ENCODE measurements around the gene CLK4.
A peak's percentile ranks its signal among the peaks of the same experiment; 100 is the strongest.

Gene CLK4

DNA sequence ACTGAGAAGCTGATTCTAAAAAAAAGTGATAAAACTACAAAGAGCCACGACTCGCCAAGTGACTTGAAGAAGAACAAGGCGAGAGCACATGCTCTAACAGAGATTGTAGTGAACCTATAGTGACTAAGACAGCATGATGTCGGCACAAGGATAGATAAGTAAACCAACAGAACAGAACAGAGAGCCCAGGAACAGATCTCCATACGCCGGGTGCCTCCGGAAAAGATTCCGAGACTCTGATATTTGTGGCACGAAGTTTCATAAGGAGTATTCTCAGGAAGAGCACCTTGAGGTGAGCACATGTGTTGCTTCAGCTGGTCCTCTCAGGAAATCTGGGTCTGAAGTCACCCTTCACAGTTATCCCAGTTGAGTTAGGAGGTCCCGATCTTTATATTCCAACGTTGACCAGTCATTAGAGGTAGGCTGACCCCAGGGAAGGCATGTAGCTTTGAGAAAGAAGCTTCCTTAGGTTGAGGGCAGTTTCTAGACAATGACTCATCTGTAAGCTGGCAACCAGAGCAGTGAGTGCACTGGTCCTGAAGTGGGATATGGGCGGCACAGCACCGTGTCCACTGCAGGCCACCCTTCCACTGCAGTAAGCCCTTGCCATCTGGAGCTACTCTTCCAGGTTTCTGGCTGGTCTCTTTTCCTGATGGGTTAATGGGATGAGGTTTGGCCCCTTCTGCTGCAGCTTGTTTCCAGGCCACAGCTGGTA is 13.6 kb upstream of the CLK4 start:
- DNase-seq (ENCODE audit: insufficient read length, low spot score), result no peak
- FAIRE-seq, result no peak

- FAIRE-seq, result no peak
These were observed 10.7 kb upstream of the CLK4 start for GRCh38 chr5:178637356-178638074.

DNA sequence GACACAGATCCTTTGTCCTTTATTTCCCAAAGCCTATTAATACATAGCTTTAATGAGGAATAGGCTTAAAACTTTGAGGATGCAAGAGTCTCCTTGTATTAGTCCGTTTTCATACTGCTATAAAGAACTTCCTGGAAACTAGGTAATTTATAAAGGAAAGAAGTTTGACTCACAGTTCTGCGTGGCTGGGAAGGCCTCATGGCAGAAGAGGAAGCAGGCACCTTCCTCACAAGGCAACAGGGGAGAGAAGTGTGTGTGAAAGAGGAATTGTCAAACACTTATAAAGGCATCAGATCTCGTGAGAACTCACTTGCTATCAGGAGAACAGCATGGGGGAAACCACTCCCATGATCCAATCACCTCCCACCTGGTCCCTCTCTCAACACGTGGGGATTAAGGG is 5.4 kb upstream of the CLK4 start:
- FAIRE-seq (no peak), DNase-seq (ENCODE audit: insufficient read length, low spot score) (no peak)

More at GRCh38 chr5:178637356-178638074, 10.7 kb upstream of the CLK4 start:
- DNase-seq (ENCODE audit: insufficient read length, low spot score), result no peak

- no peak for DNase-seq (ENCODE audit: insufficient read length, low spot score)
- no peak for FAIRE-seq
These were observed 4.1 kb upstream of the CLK4 start for GRCh38 chr5:178630951-178631350.

DNA sequence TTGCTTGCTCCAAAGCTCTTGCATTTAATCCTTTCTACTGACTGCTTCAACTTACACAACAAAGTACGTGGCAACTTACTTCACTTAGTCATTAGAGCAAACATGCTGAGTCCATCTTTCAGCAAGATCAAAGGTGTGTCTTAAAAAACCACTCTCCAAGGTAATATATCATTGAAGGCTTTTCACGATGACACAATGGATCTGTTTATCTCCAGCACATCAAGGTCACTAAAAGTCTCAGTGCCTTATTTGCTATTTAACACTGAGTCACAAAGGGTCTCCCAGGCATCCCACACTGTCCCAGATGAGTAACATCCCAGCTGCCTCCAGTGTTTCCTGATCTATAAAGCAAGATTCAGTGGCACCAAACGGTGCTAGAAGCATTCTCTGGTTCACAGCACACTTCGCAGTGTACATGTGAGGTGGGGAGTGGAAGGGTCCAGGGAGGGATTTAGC is 3.7 kb upstream of the CLK4 start:
- DNase-seq (ENCODE audit: insufficient read length, low spot score) (no peak), FAIRE-seq (peak; percentile 9)

- FAIRE-seq, result no peak
- DNase-seq (ENCODE audit: insufficient read length, low spot score), result no peak
These were observed 379 bp upstream of the CLK4 start for GRCh38 chr5:178627259-178627598.

GRCh38 chr5:178625679-178626483 is 969 bp downstream of the CLK4 start:
- FAIRE-seq, result no peak
- DNase-seq (ENCODE audit: insufficient read length, low spot score), result no peak

DNA sequence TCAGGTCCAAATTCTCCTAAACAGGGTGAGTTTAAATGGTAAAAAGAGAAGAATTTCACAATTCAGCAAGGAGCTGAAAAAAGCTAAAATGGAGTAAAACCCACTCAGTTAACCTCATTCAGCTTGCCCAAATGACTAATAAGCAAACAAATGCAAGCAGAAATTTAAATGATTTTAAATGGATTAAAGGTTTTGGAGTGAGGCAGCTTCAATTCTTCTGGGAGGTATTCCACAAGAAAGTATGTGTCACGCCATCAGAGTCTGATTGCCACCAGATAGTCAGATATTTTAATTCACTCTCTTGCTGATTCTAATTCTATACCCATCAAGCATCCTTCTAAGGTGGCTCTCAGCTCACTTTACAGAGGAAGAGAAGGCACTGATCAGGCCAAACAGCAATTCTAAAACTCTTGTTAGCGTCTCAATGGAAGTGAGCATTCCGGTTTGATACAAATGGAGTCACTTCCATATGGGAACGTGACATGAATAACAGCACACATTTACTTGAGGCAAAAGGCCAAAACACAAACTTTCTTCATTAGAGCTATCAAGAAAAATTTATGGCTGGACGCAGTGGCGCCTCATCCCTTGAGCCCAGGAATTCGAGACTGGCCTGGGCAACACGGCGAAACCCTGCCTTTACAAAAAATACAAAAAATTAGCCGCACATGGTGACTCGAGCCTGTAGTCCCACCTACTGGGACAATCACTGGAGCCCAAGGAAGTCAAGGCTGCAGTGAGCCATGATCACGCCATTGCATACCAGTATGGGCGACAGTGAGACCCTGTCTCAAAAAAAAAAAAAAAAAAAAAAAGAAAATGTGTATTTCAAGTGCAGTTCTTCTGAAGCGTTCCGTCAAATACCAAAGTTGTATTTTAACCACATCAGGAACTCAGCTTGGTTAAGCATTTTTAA is 2.0 kb downstream of the CLK4 start:
- FAIRE-seq (no peak), DNase-seq (ENCODE audit: insufficient read length, low spot score) (no peak)

DNA sequence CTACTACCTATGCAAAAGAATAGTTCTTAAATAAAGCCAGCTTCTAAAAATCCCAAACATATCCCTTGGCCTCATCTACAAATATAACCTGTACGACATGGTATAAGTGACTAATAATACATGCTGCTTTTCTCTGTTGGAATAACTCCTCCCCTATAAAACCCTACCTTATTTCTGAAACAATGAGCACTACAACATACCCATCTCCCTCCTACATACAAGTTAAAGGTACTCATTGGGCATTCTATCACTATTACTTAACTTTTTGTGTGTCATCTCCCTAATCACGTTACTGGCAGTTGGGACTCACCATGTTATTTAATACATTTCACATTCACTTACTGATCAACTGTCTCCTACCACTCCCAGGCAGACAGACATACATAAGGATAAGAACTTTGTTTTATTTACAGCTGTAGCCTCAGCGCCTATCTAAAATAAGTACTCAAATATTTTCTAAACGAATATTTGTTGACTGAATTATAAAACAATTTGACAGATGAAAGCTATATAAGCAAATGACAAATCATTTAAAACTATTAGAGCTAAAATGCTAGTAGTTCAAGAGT is 4.1 kb downstream of the CLK4 start:
- FAIRE-seq (no peak), DNase-seq (ENCODE audit: insufficient read length, low spot score) (no peak)

- FAIRE-seq, result no peak
These were observed 7.5 kb downstream of the CLK4 start for GRCh38 chr5:178619390-178619789.

DNA sequence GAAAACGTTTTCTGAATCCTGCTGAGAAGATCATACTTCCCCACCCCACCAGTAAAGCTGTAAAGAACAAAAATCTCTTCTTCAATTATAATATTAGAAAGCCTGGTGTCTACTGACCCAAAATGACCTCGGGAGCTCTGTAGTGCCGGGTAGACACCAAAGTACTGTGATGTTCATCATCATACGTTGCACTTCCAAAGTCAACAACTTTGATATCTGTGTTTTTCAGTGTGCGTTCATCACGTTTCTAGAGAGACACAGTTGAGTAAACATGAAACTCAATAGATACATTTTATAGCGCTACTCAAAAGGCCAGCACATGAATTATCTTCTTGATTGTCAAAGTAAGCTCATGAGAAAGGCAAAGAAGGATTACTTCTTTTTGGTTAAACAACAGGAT is 14.6 kb downstream of the CLK4 start:
- no peak for DNase-seq (ENCODE audit: insufficient read length, low spot score)
- no peak for FAIRE-seq

More at GRCh38 chr5:178619390-178619789, 7.5 kb downstream of the CLK4 start:
- no peak for DNase-seq (ENCODE audit: insufficient read length, low spot score)

DNA sequence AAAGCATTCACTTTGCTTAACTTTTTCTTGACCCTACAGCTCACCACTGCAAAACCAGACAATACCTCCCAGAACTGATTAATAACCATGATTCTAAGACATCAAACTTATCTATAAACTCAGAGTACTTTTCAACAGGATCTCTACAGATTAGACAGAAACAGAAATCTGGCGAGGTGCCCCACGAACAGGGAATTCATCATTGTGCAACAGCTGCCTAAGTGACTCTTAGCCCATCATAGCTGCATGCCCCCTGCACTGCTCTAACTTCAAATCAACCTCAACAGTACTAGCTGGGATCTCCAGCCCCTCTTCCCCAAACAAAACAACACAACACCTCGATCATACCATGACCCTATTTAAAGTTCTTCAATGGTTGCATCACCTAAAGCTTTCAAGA is 20.6 kb downstream of the CLK4 start:
- FAIRE-seq (peak; percentile 71), DNase-seq (ENCODE audit: insufficient read length, low spot score) (no peak)

DNA sequence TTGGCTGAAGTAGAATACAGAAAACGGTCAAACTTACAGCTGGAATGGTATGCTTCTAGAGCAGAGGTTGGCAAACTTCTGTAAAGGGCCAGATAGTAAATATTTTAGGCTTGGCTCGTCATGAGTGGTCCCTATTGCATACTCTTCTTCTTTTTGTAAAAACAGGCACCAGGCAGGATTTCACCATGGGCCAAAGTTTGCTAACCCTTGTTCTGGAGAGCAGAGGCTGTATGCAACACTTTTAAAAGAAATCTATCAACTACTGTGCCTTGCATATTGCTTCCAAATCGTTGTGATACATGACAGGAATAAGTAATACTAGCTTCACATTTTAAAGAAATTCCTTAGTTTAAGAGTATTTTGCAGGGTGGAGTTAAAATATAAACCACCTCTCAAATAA is 21.1 kb downstream of the CLK4 start:
- no peak for DNase-seq (ENCODE audit: insufficient read length, low spot score)
- no peak for FAIRE-seq

- FAIRE-seq (no peak), DNase-seq (ENCODE audit: insufficient read length, low spot score) (no peak)
These were observed 24.1 kb downstream of the CLK4 start for GRCh38 chr5:178602752-178603151.

- DNase-seq (ENCODE audit: insufficient read length, low spot score) (no peak), FAIRE-seq (no peak)
These were observed 31.1 kb downstream of the CLK4 start for GRCh38 chr5:178595750-178596149.

GRCh38 chr5:178595150-178595549 is 31.7 kb downstream of the CLK4 start:
- FAIRE-seq (no peak), DNase-seq (ENCODE audit: insufficient read length, low spot score) (no peak)

DNA sequence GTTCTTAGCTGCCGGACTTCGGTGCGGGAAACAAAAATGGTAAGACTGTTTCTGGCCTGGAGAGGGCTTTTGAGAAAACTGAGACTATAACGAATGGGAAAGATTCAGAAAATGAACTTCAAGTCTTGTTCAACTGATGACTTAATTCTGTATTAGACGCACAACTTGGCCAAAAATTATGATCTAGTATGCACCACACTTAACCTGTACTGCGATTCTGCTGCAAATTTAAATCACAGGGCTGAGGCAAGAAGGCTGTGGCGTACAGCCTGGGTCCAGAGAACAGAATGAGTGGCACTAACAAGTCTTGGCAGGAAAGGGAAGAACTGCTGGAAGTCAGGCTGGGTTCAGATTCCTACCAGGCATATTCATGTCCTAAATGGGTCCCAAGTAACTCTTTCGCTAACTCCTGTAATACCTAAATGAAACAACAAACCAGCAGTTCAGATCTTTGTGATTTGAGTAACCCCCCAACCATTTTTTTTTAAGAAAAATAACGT is 35.9 kb downstream of the CLK4 start:
- peak; percentile 42 for FAIRE-seq
- DNase-seq (ENCODE audit: insufficient read length, low spot score), result no peak

- no peak for FAIRE-seq
- DNase-seq (ENCODE audit: insufficient read length, low spot score), result peak; percentile 40
These were observed 36.5 kb downstream of the CLK4 start, which contains the start of gene COL23A1 for GRCh38 chr5:178590141-178590923. Gene COL23A1 (minus strand): TSS chr5:178590393.

Measured in HTR-8/SVneo (cell line).